Kidney capillary endothelial cell (primary cell): Measurements from ENCODE around the gene OR10C1.

ENCODE experiments used
- DNase-seq: peaks from one replicate; pipeline ENCODE4 v3.0.0-alpha.2; 2018; ENCODE audit warnings: low spot score

OR10C1 gene

GRCh38 chr6:29477923-29478450, 38.9 kb downstream of the OR10C1 start:
- DNase-seq = no peak

GRCh38 chr6:29478740-29479139, 39.6 kb downstream of the OR10C1 start:
- DNase-seq = no peak

GRCh38 chr6:29479560-29479959, 40.5 kb downstream of the OR10C1 start:
- DNase-seq = no peak

GRCh38 chr6:29483186-29483585, 44.1 kb downstream of the OR10C1 start:
- DNase-seq = no peak

- DNase-seq = no peak
Measured at GRCh38 chr6:29483735-29484134, 44.6 kb downstream of the OR10C1 start.

- no peak for DNase-seq
Measured at GRCh38 chr6:29486577-29486976, 47.5 kb downstream of the OR10C1 start.

- DNase-seq = no peak
Measured at GRCh38 chr6:29487131-29487530, 48.0 kb downstream of the OR10C1 start.

GRCh38 chr6:29487660-29488059, 48.6 kb downstream of the OR10C1 start, which contains the start of gene MAS1L:
Gene MAS1L (minus strand): TSS chr6:29487956. CDS start chr6:29487902, 54 bp downstream.
- DNase-seq = no peak

- no peak for DNase-seq
Measured at GRCh38 chr6:29488874-29489273, 49.8 kb downstream of the OR10C1 start.

- DNase-seq = no peak
Measured at GRCh38 chr6:29489286-29489685, 50.2 kb downstream of the OR10C1 start.

GRCh38 chr6:29490055-29490454, 50.9 kb downstream of the OR10C1 start:
- no peak for DNase-seq

- DNase-seq = no peak
Measured at GRCh38 chr6:29490552-29490951, 51.4 kb downstream of the OR10C1 start.
